CD14-positive monocyte (primary cell): Measurements from ENCODE around the gene BICDL1. TPM values are rescaled to one million over a fixed set of nuclear protein-coding genes. Genes with fewer than 3 reads are reported as not detected.

ENCODE experiments used
- DNase-seq, 3 donors: peaks; one replicate each; pipeline ENCODE4 v3.0.0-alpha.2; 2011 to 2022
- H2AFZ ChIP-seq: 2 replicates; pipeline ENCODE4 v1.6.0; 2012; ENCODE audit warnings: mild to moderate bottlenecking, low read depth, low read length, inconsistent platforms; ENCODE audit not compliant: insufficient read depth, poor library complexity, severe bottlenecking
- H3K27ac ChIP-seq, 2 donors: 1 replicate in 1 of 2; 2 replicates in 1 of 2; pipeline ENCODE4 v1.5.1; 2012 to 2013; ENCODE audit warnings: low read length in 2 of 2, control low read depth in 1 of 2, inconsistent platforms in 1 of 2, low read depth in 1 of 2, mild to moderate bottlenecking in 1 of 2
- H3K27me3 ChIP-seq, 2 donors: one replicate each; pipeline versions ENCODE4 v1.6.0 to v1.6.1; 2011 to 2013; ENCODE audit warnings: low read length in 2 of 2; ENCODE audit not compliant: control insufficient read depth in 2 of 2, insufficient read depth in 2 of 2
- H3K36me3 ChIP-seq, 2 donors: replicated peaks in 1 of 2; 1 replicate in 1 of 2; 2 replicates in 1 of 2; pipeline versions ENCODE4 v1.5.1 to v1.6.1; 2012 to 2013; ENCODE audit warnings: low read length in 2 of 2, control low read depth in 1 of 2, inconsistent platforms in 1 of 2, mild to moderate bottlenecking in 1 of 2; ENCODE audit not compliant: insufficient read depth in 2 of 2, control insufficient read depth in 1 of 2
- H3K4me1 ChIP-seq, 2 donors: 1 replicate in 1 of 2; 2 replicates in 1 of 2; pipeline versions ENCODE4 v1.5.1 to v1.6.1; 2012 to 2013; ENCODE audit warnings: low read length in 2 of 2, control low read depth in 1 of 2, inconsistent platforms in 1 of 2, mild to moderate bottlenecking in 1 of 2, moderate library complexity in 1 of 2; ENCODE audit not compliant: insufficient read depth in 2 of 2, control insufficient read depth in 1 of 2
- H3K4me2 ChIP-seq: replicated peaks from 2 replicates; pipeline ENCODE3; 2012; ENCODE audit warnings: low read length, moderate library complexity, mild to moderate bottlenecking; ENCODE audit not compliant: poor library complexity, severe bottlenecking; ENCODE audit errors: extremely low read depth
- H3K4me3 ChIP-seq, 3 experiments: fragments of 200-600 bp in 1 of 3; sonication (generic) in 1 of 3; replicated peaks in 1 of 3; 1 replicate in 2 of 3; 2 replicates in 1 of 3; pipeline ENCODE4 v1.5.1; 2011 to 2013; ENCODE audit warnings: low read length in 3 of 3, mild to moderate bottlenecking in 3 of 3, control low read depth in 2 of 3, low read depth in 2 of 3, inconsistent platforms in 1 of 3, moderate library complexity in 1 of 3
- H3K79me2 ChIP-seq: 2 replicates; pipeline ENCODE4 v1.6.0; 2012; ENCODE audit warnings: mild to moderate bottlenecking, control low read depth, inconsistent platforms, low read length, moderate library complexity; ENCODE audit not compliant: insufficient read depth
- H3K9ac ChIP-seq: 2 replicates; pipeline ENCODE4 v1.6.0; 2017; ENCODE audit warnings: low read length, mild to moderate bottlenecking; ENCODE audit not compliant: insufficient read depth, poor library complexity, severe bottlenecking
- H3K9me3 ChIP-seq, 2 donors: replicated peaks in 1 of 2; 1 replicate in 1 of 2; 2 replicates in 1 of 2; pipeline versions ENCODE4 v1.5.1 to v1.6.1; 2012 to 2013; ENCODE audit warnings: low read length in 2 of 2, control low read depth in 1 of 2; ENCODE audit not compliant: control insufficient read depth in 1 of 2, insufficient read depth in 1 of 2
- H4K20me1 ChIP-seq: 2 replicates; pipeline ENCODE4 v1.6.0; 2012; ENCODE audit warnings: mild to moderate bottlenecking, low read length, control low read depth, moderate library complexity; ENCODE audit not compliant: insufficient read depth
- H3K27ac Mint-ChIP-seq, 7 donors: one replicate each; pipeline ENCODE4 v1.8.0; 2020; ENCODE audit warnings: mild to moderate bottlenecking in 7 of 7, mixed read lengths in 7 of 7, moderate library complexity in 6 of 7, inconsistent platforms in 2 of 7
- H3K27me3 Mint-ChIP-seq, 3 donors: one replicate each; pipeline ENCODE4 v1.8.0; 2021 to 2022; ENCODE audit warnings: low read depth in 3 of 3, mild to moderate bottlenecking in 3 of 3, mixed read lengths in 3 of 3, moderate library complexity in 3 of 3, inconsistent platforms in 1 of 3
- H3K36me3 Mint-ChIP-seq, 2 donors: one replicate each; pipeline ENCODE4 v1.8.0; 2020; ENCODE audit warnings: mixed read lengths in 2 of 2, inconsistent platforms in 1 of 2, mild to moderate bottlenecking in 1 of 2
- H3K4me1 Mint-ChIP-seq: one replicate; pipeline ENCODE4 v1.8.0; 2020; ENCODE audit warnings: mild to moderate bottlenecking, mixed read lengths
- H3K4me3 Mint-ChIP-seq, 2 donors: one replicate each; pipeline ENCODE4 v1.8.0; 2020; ENCODE audit warnings: mild to moderate bottlenecking in 2 of 2, mixed read lengths in 2 of 2, moderate library complexity in 1 of 2
- H3K9me3 Mint-ChIP-seq, 7 donors: one replicate each; pipeline ENCODE4 v1.8.0; 2020 to 2022; ENCODE audit warnings: mixed read lengths in 7 of 7, mild to moderate bottlenecking in 6 of 7, moderate library complexity in 6 of 7, inconsistent platforms in 2 of 7
- CTCF ChIP-seq: fragments of 200-600 bp; IDR thresholded peaks from one replicate; pipeline ENCODE4 v1.8.0; 2022; ENCODE audit warnings: antibody characterized with exemption, mild to moderate bottlenecking
- WGBS: methylation state at CpG from one replicate; pipeline ENCODE4 v1.1.5; 2013; ENCODE audit warnings: missing lambda C conversion rate; ENCODE audit not compliant: insufficient coverage; 5-methylcytosine and 5-hydroxymethylcytosine counted together
- intact Hi-C, 2 donors: fragments of 100-400 bp; cut with micrococcal nuclease; formaldehyde crosslinking; loops; one replicate each; pipeline versions ENCODE4 v1.15.0 to v1.15.1; 2023
- polyA plus RNA-seq, 3 donors: library from polyadenylated mRNA; depleted of rRNA in 1 of 3; unstranded in 2 of 3; stranded (reverse) in 1 of 3; fragments of 300-500 nt in 2 of 3; fragments of >200 nt in 1 of 3; fragmentation: Illumina TruSeq in 2 of 3; gene quantifications; 1 replicate in 2 of 3; 2 replicates in 1 of 3; pipeline ENCODE4 v1.2.3, GENCODE V29; 2012 to 2021

Gene BICDL1
- polyA plus RNA-seq, 3 donors, result 0.13 TPM; not detected in 2

DNA sequence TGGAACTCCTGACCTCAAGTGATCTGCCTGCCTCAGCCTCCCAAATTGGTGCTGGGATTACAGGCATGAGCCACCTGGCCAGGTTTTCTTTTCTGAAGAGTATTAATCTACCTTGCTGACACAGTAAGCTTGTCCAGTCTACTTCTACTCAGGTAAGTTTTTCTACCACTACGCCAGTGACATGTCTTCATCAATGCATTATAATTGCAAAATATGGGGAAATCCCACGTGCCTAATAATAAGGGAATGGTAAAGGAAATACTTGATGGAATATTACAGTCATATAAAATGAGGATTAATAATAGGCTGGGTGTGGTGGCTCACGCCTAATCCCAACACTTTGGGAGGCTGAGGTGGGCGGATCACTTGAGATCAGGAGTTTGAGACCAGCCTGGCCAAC, 65.3 kb downstream of the BICDL1 start:
- WGBS, result no CpG with 5 or more reads among the region's 4 CpGs
- no peak overlapping the region for H3K4me3 Mint-ChIP-seq

GRCh38 chr12:120055231-120056000, 66.4 kb downstream of the BICDL1 start:
- H3K4me1 Mint-ChIP-seq, result peaks cover 3% of the 10 kb centered on the region
- no peaks in the 10 kb centered on the region for H4K20me1 ChIP-seq

More for the DNA sequence above, 65.3 kb downstream of the BICDL1 start:
- H3K27me3 ChIP-seq, result no peaks in the 10 kb centered on the region
- H4K20me1 ChIP-seq, result no peaks in the 10 kb centered on the region
- TF ChIP-seq CTCF, result no peak
- H3K36me3 ChIP-seq, result no peaks in the 10 kb centered on the region
- H3K27ac Mint-ChIP-seq, result no peak overlapping the region
- H3K9ac ChIP-seq, result no peak overlapping the region
- intact Hi-C loops, result no loop called here
- H3K27ac ChIP-seq, result no peak overlapping the region
- H3K4me2 ChIP-seq, result no peak overlapping the region
- no peaks in the 10 kb centered on the region for H3K36me3 Mint-ChIP-seq
- H3K4me1 Mint-ChIP-seq, result peaks cover 3% of the 10 kb centered on the region
- H3K4me3 ChIP-seq, result no peak overlapping the region
- H3K27me3 Mint-ChIP-seq, result peaks cover 8 to 9% (median 8%) of the 10 kb centered on the region in 3 donors
- H3K9me3 Mint-ChIP-seq, result peaks cover 0 to 6% (median 0%) of the 10 kb centered on the region in 7 donors
- no peaks in the 10 kb centered on the region for H3K79me2 ChIP-seq
- DNase-seq, result no peak
- H3K4me1 ChIP-seq, result no peaks in the 10 kb centered on the region
- no peak overlapping the region for H2AFZ ChIP-seq
- H3K9me3 ChIP-seq, result no peaks in the 10 kb centered on the region

More at GRCh38 chr12:120055231-120056000, 66.4 kb downstream of the BICDL1 start:
- Histone ChIP-seq H3K4me1 (no peaks in the 10 kb centered on the region), H3K9me3 (no peaks in the 10 kb centered on the region), H3K4me2 (no peak overlapping the region), H3K79me2 (no peaks in the 10 kb centered on the region), H3K4me3 (no peak overlapping the region), H3K27me3 (no peaks in the 10 kb centered on the region), H3K9ac (no peak overlapping the region), H3K36me3 (no peaks in the 10 kb centered on the region), H2AFZ (no peak overlapping the region), H3K27ac (no peak overlapping the region)
- peaks cover 8 to 9% (median 8%) of the 10 kb centered on the region in 3 donors for H3K27me3 Mint-ChIP-seq
- H3K36me3 Mint-ChIP-seq, result no peaks in the 10 kb centered on the region
- intact Hi-C loops, result no loop called here
- no CpG with 5 or more reads among the region's 2 CpGs for WGBS
- no peak overlapping the region for H3K4me3 Mint-ChIP-seq
- TF ChIP-seq CTCF, result no peak
- H3K9me3 Mint-ChIP-seq, result peaks cover 0 to 6% (median 0%) of the 10 kb centered on the region in 7 donors
- peak in 1 of 3 donors; percentile 1 for DNase-seq
- H3K27ac Mint-ChIP-seq, result no peak overlapping the region
